Activated CD8-positive, alpha-beta memory T cell treated with anti-CD3 and anti-CD28 coated beads for 1 hour (primary cell): ENCODE measurements around the gene CNGA4.

ENCODE experiments used
- DNase-seq, 2 donors: peaks; one replicate each; pipeline ENCODE4 v3.0.0-alpha.2; 2020; ENCODE audit warnings: low read depth in 1 of 2; ENCODE audit errors: extremely low read depth in 1 of 2

Gene CNGA4, protein sequence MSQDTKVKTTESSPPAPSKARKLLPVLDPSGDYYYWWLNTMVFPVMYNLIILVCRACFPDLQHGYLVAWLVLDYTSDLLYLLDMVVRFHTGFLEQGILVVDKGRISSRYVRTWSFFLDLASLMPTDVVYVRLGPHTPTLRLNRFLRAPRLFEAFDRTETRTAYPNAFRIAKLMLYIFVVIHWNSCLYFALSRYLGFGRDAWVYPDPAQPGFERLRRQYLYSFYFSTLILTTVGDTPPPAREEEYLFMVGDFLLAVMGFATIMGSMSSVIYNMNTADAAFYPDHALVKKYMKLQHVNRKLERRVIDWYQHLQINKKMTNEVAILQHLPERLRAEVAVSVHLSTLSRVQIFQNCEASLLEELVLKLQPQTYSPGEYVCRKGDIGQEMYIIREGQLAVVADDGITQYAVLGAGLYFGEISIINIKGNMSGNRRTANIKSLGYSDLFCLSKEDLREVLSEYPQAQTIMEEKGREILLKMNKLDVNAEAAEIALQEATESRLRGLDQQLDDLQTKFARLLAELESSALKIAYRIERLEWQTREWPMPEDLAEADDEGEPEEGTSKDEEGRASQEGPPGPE

DNA sequence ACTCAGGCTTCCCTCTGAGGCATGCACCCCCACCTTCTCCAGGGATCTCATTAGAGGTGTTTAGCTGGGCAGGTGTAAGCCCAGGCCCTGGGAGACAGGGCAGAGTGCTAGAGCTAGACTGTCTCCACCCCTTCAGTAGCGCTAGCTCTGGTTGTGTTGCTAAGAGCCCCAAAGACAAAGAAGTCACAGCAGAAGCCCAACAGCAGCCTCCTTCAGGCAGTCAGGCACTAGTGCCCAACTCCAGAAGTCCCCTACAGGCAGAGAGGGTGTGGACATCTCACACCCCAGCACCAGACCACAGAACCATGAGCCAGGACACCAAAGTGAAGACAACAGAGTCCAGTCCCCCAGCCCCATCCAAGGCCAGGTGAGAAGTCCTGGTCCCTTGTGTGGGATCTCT lies at the start of gene CNGA4:
Gene CNGA4 (plus strand): TSS at position 188 of the 400 bp plus-strand sequence. CDS start 118 bp downstream, at position 306.
- DNase-seq = no peak

DNA sequence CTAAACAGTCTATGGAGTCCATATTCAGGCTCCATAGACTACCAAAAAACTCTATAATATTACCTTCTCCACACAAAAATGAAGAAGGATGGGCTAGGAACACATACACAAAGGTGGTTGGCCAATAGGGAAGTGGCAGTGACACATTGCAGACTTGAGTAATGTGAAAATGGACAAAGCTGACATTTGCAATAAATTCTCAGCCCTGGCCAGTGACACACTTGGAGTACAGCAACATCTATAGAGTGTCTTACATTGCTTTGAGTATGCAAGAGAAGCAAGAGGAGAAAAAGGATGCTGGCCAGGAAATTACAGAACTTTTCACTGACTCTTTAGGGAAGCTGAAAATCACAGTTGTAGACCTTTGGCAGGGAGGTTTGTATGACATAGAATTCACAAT lies 47.1 kb upstream of the CNGA4 start:
- DNase-seq = no peak

DNA sequence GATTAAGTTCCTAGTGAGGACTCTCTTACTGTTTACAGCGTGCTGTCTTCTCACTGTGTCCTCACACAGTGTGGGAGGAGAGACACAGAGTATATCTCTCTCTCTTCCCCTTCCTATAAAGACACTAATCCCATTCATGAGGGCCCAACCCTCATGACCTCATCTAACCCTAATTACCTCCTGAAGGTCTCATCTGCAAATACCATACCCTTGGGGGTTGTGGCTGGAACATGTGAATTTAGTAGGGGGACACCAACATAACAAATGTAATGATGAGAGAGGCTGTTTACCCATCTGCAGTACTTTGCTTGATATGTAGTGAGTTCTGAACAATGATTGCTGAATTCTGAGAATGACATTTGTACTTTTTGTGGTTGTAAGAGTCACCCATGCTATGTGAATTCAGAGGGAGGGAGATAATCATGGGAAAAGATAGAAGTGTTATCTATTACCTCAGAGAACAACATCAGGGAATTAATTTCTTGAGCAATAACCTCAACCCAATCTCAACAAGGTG lies 44.8 kb upstream of the CNGA4 start:
- no peak for DNase-seq

DNA sequence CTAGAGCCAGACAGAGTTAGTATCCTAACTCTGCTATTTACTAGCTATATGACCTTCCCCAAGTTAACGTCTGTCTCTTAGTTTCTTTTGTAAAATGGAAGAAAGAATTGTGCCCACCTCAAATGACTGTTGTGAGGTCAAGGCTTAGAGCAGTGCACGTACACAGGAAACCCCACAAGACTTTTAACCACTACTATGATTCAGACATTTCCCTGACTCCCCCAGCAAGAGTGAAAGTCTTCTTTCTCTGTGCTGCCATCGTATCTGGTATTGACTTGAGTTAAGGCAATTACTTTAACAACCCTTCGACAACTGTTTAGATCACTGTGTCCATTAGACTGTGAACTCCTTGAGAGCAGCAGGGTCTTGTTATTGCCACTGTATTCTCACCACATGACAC lies 42.5 kb upstream of the CNGA4 start:
- DNase-seq = no peak

DNA sequence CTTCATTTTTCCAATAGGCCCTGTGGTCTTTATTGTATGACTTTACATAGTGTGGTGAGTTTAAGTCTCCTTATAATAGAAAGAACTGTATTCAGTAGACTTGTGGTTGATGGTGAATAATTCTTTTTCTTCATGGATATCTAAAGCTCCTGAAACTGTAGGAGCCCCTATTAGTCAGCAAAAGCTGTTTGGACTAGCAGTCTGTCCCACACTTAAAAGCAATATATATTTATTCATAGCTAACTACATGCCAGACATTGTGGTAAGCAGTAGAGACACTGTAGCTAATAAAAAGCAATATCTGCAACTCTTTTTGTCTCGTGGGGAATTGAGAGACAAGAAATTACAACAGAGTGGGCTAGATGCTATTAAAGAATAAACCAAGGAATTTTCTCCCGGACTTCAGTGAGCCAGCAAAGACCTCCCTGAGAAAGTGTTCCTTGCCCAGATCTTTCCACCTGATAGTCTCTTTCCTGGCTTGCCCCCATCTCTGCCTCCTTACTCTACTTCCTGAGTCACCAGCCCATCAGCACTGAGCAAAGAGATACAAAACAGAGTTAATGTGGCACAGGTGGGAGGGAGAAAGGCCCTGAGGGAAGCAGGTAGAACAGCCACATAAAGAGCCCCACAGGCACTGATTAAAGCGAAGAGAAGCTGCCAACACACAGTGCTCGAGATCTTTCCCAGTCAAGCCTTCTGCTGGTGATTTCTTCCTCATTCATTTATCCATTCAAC lies 41.3 kb upstream of the CNGA4 start:
- DNase-seq = no peak

DNA sequence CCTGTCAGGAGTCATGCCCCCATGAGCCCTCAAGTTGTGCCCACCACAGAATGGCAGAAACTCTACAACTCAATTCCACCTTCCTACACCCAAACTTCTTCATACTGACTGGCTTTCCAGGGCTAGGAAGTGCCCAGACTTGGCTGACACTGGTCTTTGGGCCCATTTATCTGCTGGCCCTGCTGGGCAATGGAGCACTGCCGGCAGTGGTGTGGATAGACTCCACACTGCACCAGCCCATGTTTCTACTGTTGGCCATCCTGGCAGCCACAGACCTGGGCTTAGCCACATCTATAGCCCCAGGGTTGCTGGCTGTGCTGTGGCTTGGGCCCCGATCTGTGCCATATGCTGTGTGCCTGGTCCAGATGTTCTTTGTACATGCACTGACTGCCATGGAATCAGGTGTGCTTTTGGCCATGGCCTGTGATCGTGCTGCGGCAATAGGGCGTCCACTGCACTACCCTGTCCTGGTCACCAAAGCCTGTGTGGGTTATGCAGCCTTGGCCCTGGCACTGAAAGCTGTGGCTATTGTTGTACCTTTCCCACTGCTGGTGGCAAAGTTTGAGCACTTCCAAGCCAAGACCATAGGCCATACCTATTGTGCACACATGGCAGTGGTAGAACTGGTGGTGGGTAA lies 39.6 kb upstream of the CNGA4 start, which contains the start of gene OR52W1:
Gene OR52W1 (plus strand): TSS at position 51 of the 637 bp plus-strand sequence. CDS start 0 bp downstream, at position 51.
- DNase-seq = no peak

DNA sequence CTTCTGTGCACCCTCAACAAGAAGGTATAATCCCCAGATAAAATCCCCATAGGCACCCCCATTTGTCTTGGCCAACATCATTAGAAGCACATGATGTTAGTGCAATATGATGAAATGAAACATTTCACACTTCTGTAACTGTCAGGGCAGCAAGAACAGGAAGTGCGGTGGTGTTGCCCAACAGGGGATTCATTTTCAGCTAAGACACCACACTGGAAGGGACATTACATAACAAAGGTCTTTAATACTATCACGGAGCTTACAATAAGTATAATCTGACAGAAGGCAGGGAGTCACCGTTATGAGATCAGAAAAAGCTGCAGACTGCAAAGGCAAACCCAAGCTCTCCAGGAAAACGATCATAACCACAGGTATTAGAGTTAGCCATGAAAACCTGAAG lies 37.9 kb upstream of the CNGA4 start:
- no peak for DNase-seq

DNA sequence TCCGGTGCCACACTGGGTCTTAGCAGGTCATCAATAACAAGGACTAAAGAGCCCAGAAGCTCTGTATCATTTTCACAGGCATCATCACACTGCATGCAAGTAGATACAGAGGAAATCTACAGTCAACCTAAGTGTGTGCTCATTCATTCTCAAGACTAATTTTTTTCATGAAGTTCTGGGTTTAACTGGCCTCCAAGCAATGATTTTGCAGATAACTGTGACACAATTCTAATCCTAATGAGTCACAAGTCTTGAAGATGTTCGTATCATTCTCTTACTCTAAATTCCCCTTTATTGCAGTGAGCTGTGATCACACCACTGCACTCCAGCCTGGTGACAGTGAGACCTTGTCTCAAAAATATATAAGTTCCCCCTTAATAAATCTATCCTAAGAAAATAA lies 37.4 kb upstream of the CNGA4 start:
- DNase-seq = no peak

DNA sequence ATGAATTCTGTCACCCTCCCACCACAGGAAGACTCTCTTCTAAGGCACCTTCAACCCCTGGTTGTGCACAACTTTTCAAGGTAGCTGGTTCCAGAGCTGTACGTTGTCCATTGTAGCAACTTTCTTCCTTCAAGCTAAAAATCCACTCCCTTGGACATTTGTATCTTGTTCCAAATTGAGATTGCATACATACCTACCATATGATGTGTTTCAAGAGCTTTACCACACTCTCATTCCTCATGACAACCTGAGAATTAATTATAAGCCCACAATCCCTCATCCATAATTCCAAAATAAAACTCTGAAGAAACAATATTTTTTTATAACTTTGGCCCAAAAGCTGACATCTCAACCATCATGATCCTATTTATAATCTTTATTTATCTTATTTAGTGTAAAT lies 36.8 kb upstream of the CNGA4 start:
- no peak for DNase-seq

DNA sequence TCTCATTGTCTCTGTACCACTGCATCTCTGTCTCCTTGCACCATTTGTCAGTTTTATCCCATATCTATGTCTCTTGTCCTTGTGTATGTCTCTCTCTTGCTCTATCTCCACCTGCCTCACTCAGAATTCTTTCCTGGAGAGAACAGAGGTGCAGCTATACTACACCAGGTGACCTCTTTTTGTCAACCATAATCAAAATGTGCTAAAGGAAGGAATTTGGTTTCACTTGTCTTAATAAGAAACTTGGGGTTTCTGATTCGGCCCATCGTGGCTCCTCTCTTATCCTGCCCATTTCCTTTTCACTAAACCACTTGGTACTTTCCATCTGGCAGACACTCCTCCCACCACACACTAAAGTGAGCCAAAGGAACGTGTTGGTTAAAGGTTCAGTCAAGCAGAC lies 35.6 kb upstream of the CNGA4 start:
- DNase-seq = no peak

DNA sequence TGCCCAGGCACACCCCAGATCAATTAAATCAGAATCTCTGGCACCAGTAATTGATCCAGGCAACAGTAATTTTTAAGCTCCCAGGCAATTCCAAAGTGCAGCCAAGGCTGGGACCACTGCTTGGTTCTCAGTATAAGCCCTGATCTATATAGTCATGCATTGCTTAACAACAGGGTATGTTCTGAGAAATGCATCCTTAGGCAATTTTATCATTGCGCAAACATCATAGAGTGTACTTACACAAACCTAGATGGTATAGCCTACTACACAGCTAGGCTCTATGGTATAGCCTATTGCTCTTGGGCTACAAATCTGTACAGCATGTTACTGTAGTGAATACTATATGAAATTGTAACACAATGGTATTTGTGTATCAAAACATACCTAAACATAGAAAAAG lies 34.2 kb upstream of the CNGA4 start:
- no peak for DNase-seq

DNA sequence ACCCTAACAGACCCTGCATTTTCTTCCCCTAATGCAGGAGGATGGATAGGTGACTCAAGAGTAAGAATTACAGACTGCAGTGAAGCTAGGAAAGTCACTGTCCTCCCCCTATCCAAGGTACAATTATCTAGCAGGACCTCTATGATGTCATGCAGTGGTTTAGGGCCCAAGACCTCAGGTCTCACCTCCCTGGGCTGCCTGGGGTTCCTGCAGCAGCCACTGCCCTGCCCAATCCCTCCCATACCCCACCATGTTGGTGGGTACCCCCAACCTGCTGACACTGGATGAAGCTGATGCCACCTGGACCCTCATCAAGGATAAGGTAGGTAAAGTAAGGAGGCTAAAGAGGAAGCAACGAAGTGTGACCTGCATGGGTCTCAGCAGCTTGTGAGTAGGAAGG lies 33.5 kb upstream of the CNGA4 start, which contains the start of gene C11orf42:
Gene C11orf42 (plus strand): TSS at position 192 of the 400 bp plus-strand sequence. CDS start 59 bp downstream, at position 251.
- DNase-seq = no peak

DNA sequence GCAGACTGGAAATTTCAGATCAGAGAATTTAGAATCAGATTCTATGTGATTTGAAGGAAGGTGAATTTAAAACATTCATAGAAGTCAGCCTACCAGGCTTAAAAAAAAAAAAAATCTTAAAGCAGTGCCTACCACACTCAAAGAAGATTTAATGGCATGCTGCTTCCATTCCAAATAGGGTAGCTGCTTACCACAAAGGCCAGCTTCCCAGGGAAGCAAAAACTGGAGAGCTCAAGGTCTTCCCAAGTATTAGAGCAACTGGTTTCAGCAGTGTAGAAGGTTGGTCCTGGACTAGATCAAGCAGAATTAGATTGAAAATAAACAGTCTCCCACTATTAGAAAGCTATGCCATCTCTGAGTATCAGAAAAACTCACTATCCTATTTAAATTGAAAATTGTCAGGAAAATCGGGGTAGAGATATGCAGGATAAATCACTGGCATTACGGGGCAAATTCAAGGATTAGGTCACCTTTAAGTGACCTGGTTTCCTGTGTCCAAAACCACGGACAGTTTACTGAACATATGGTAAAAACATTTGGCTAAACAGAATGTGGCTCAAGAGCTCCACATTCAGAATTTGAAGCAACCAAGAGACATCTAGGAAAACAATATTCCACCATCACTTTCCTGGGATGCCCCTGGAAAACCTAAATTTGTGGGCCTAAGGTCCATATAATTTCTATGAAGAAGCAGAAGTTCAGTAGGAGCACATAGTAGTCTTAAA lies 32.3 kb upstream of the CNGA4 start:
- no peak for DNase-seq

DNA sequence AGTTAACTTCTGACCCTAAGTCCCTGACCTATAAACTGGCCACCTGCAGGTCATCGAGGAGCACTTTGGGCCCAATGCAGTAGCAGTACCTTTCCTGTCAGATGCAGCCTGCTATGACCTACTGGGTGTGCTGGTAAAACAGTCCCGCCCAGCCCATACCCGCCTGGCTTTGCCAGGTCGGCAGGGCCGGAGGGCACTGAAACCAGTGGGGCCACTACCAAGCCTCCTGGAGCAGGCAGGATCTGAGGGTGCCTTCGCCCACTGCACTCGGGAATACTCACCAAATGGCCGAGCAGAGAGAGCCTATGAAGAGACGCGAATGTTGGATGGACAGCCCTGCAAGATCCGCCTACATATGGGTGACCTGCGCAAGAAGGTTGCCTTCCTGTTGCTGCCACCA lies 29.1 kb upstream of the CNGA4 start:
- no peak for DNase-seq

DNA sequence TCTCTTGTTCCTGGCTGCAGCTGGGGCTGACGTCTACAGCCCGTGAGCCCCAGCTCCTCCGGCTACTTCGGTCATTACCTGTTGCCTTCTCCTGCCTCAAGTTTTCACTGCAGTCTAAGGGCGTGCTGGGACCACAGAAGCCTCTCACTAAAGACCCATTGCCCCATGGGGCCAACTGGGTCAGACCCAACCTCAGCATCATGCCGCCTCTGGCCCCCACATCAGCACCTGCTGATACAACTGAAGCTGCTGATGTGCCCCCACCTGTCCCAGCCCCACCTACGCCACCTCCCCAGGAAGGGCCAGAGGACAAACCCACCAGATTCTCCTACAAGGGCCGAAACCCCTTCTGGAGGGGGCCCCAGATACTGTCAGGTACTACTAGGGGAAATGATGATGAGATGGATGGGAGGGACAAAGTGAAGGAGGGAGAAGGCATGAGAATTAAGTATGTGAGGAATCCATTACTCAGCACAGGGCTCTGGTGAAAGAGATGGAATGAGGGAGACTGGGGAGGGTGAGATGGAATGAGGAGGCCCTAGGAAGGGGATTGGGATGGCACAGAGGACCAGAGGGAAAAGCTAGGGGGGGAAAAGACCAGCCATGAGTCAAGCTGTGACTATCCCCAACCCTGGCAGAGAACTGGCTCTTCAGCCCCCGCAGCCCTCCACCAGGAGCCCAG lies 28.5 kb upstream of the CNGA4 start:
- DNase-seq = no peak

DNA sequence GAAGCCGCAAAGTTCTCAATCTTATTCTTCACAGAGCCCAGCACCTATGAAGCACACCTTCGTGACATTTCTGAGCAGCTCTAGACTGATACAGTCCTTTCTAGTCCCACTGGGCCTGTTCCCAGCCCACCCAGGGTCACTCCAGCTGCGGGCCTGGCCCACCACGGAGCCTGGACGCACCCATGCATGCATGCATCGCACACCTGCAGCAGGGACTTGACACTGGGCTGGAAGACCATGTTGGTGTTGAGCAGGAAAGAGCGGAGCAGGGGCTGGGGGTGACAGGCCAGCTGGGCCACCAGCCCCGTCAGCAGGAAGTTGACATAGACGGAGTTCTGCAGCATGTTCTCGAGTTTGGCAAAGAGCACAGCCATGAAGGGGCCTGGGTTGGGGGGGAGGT lies 24.4 kb upstream of the CNGA4 start:
- DNase-seq = no peak

DNA sequence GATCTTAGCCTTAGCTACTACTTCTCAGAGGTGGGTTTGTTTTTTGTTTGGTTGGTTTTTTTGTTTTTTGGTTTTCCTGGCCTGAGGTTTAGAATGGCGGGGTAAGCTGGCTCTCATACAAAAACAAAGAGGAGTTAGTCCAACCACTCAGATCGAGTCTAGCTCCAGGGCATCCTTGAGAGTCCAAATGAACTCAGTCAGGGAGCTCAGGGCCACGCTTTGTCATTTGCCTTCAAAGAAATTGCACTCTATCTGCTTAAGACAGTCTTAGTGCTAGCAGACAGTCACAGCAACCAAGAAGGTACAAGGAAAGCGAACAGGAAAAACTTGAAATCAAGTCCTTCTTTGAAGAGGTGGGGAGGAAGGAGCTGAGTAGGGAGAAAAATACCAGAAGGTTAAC lies 22.4 kb upstream of the CNGA4 start:
- no peak for DNase-seq

DNA sequence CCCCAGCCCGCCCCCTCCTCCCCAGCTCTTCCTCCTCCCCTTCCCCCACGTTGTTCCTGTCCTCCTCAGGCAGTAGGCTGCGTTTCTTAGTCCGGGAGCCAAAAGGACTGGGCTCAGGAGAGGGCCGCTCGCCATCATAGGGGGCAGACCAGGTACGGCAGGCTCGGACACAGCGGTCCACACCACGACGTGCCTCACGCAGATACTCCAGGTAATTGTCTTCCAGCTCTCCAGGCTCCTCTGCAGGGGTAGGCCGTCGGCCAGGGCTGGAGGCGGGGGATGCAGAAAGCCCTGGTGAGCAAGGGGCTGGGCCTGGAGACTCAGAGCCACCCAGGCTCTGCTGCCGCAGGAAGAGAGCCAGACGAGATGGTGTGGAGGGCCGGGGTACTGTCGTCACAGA lies 21.2 kb upstream of the CNGA4 start:
- DNase-seq = no peak

DNA sequence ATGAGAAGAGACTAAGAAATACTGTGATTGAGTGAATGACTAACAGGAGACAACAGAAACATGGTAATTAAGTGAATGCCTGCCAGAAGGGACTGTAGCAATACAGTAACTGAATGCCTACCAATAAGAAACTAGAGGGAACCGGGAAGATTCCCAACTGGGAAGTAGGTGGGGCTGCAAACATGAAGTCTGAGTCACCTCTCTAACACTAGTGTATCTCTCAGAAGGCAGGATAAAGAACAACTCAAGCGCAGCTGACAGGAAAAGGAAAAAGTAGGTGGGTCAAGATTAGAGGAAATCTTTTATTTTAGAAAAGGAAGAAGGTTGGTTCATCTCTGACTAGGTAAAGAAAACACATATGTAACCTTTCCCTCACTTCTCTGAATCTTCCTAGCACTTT lies 19.5 kb upstream of the CNGA4 start:
- DNase-seq = no peak

DNA sequence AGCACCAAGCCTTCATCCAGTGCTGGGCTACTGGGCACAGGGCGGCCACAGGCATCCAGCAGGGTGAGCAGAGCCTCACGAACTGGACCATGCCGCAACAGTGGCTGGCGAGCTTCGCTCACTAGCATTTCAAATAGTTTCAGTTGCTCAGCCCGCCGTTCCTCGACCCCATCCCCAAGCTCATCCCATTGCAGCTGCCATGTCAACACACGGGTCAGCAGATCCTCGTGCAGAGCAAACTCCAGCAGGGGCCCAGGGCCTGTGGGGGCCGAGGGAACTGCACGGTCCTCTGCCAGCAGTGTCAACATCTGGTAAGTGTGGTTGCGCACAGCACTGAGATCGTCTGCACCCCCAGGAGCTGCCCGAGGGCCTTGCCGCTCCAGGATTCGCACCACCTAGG lies 15.0 kb upstream of the CNGA4 start:
- no peak for DNase-seq
